Neutrophil (primary cell): Measurements from ENCODE around the gene EXOC3.

Experiments
- H3K27ac ChIP-seq: fragments of 200-600 bp; sonication (generic); 2 replicates; pipeline ENCODE4 v1.5.1; 2016; ENCODE audit warnings: mild to moderate bottlenecking, moderate library complexity
- H3K27me3 ChIP-seq: fragments of 200-600 bp; sonication (generic); 2 replicates; pipeline ENCODE4 v1.6.0; 2016; ENCODE audit warnings: mild to moderate bottlenecking
- H3K36me3 ChIP-seq: fragments of 200-600 bp; sonication (generic); 2 replicates; pipeline ENCODE4 v1.5.1; 2017
- H3K4me1 ChIP-seq, 2 experiments: fragments of 200-600 bp in 1 of 2; sonication (generic) in 1 of 2; 1 replicate in 1 of 2; 2 replicates in 1 of 2; pipeline versions ENCODE4 v1.5.1 to v1.6.1; 2013 to 2016; ENCODE audit warnings: low read depth in 1 of 2, low read length in 1 of 2, mild to moderate bottlenecking in 1 of 2, moderate library complexity in 1 of 2; ENCODE audit not compliant: control insufficient read depth in 1 of 2, insufficient read depth in 1 of 2
- H3K4me3 ChIP-seq, 2 experiments: fragments of 200-600 bp in 1 of 2; sonication (generic) in 1 of 2; 1 replicate in 1 of 2; 2 replicates in 1 of 2; pipeline ENCODE4 v1.5.1; 2013 to 2016; ENCODE audit warnings: low read depth in 1 of 2, low read length in 1 of 2, mild to moderate bottlenecking in 1 of 2, moderate library complexity in 1 of 2
- H3K9me3 ChIP-seq: fragments of 200-600 bp; sonication (generic); 2 replicates; pipeline ENCODE4 v1.5.1; 2016
- CTCF ChIP-seq: fragments of 200-600 bp; sonication (generic); IDR thresholded peaks from 2 replicates; pipeline ENCODE4 v1.5.1; 2016; ENCODE audit warnings: antibody characterized with exemption

The EXOC3 gene

GRCh38 chr5:489689-490080 is 46.7 kb downstream of the EXOC3 start:
- TF ChIP-seq CTCF, result no peak
- peaks cover 43% of the 10 kb centered on the region for H3K27me3 ChIP-seq
- no peaks in the 10 kb centered on the region for H3K4me1 ChIP-seq
- no peaks in the 10 kb centered on the region for H3K9me3 ChIP-seq
- H3K4me3 ChIP-seq, result no peak overlapping the region
- no peaks in the 10 kb centered on the region for H3K36me3 ChIP-seq
- no peak overlapping the region for H3K27ac ChIP-seq

- Histone ChIP-seq H3K36me3 (no peaks in the 10 kb centered on the region), H3K27ac (no peak overlapping the region), H3K27me3 (peaks cover 38% of the 10 kb centered on the region), H3K9me3 (no peaks in the 10 kb centered on the region), H3K4me1 (no peaks in the 10 kb centered on the region), H3K4me3 (no peak overlapping the region)
- no peak for TF ChIP-seq CTCF
Observed at GRCh38 chr5:490116-491106, 47.4 kb downstream of the EXOC3 start.

GRCh38 chr5:491119-491855 is 48.3 kb downstream of the EXOC3 start:
- no peaks in the 10 kb centered on the region for H3K36me3 ChIP-seq
- no peak for TF ChIP-seq CTCF
- H3K4me1 ChIP-seq, result no peaks in the 10 kb centered on the region
- H3K27ac ChIP-seq, result no peak overlapping the region
- H3K9me3 ChIP-seq, result no peaks in the 10 kb centered on the region
- H3K27me3 ChIP-seq, result peaks cover 35% of the 10 kb centered on the region
- no peak overlapping the region for H3K4me3 ChIP-seq

GRCh38 chr5:491856-492155 is 48.8 kb downstream of the EXOC3 start:
- H3K9me3 ChIP-seq, result no peaks in the 10 kb centered on the region
- TF ChIP-seq CTCF, result no peak

GRCh38 chr5:492314-492893 is 49.4 kb downstream of the EXOC3 start:
- no peak overlapping the region for H3K4me3 ChIP-seq
- H3K9me3 ChIP-seq, result no peaks in the 10 kb centered on the region
- no peak overlapping the region for H3K27ac ChIP-seq
- no peak for TF ChIP-seq CTCF
- no peaks in the 10 kb centered on the region for H3K4me1 ChIP-seq
- no peaks in the 10 kb centered on the region for H3K36me3 ChIP-seq
- peaks cover 40% of the 10 kb centered on the region for H3K27me3 ChIP-seq

More at GRCh38 chr5:491856-492155, 48.8 kb downstream of the EXOC3 start:
- Histone ChIP-seq H3K27me3 (peaks cover 34% of the 10 kb centered on the region), H3K4me1 (no peaks in the 10 kb centered on the region), H3K27ac (no peak overlapping the region), H3K36me3 (no peaks in the 10 kb centered on the region), H3K4me3 (no peak overlapping the region)
